GM18507 (cell line): ENCODE measurements around the gene JAGN1.
"Not testable (repeated sequence)": the region's sequence is repeated elsewhere in the genome, so short reads cannot be mapped to it uniquely, and the experiment has no call there.

Experiments
- DNase-seq: peaks from one replicate; pipeline ENCODE4 v3.0.0; 2011; ENCODE audit warnings: low read depth; ENCODE audit not compliant: insufficient read length; ENCODE audit errors: extremely low spot score
- FAIRE-seq: peaks from 2 replicates; lab custom pipeline; 2011; peaks lifted over from hg19 to GRCh38; lab: Jason Lieb, UNC

Gene JAGN1

DNA sequence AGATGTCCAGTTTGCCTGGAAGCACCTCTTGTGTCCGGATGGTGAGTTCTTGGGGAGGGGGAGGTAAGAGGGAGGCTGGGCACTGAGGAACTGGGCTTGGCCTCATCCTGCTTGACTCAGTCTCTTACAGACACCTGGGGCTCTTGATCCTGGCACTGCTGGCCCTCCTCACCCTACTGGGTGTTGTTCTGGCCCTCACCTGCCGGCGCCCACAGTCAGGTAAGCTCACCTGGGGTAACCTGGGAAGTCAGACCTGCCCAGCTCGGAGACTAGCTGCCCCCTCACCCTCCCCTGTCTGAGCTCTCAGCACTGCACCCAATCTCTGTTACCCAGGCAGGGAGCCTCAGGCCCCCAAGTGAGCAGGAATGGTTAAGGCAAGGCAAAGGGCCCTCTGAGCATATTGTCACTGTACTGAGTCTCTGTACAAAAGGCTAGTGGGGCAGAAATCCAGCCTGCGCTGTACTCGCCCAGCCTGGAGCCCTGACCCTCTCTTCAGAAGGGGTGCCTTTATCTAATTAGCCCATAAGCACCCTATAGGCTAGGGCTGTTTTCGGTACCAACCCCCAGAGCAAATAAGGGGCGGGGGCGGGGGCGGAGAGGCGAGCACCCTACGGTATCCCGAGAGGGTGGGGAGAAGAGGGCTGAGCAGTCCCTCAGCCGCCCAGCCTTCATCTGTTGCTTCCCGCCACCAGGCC lies 24.3 kb downstream of the JAGN1 start:
- FAIRE-seq: no peak
- DNase-seq: no peak

GRCh38 chr3:9915254-9916141 lies 25.1 kb downstream of the JAGN1 start:
- FAIRE-seq (no peak), DNase-seq (no peak)

GRCh38 chr3:9916346-9916733 lies 25.9 kb downstream of the JAGN1 start:
- DNase-seq: no peak
- FAIRE-seq: no peak

DNA sequence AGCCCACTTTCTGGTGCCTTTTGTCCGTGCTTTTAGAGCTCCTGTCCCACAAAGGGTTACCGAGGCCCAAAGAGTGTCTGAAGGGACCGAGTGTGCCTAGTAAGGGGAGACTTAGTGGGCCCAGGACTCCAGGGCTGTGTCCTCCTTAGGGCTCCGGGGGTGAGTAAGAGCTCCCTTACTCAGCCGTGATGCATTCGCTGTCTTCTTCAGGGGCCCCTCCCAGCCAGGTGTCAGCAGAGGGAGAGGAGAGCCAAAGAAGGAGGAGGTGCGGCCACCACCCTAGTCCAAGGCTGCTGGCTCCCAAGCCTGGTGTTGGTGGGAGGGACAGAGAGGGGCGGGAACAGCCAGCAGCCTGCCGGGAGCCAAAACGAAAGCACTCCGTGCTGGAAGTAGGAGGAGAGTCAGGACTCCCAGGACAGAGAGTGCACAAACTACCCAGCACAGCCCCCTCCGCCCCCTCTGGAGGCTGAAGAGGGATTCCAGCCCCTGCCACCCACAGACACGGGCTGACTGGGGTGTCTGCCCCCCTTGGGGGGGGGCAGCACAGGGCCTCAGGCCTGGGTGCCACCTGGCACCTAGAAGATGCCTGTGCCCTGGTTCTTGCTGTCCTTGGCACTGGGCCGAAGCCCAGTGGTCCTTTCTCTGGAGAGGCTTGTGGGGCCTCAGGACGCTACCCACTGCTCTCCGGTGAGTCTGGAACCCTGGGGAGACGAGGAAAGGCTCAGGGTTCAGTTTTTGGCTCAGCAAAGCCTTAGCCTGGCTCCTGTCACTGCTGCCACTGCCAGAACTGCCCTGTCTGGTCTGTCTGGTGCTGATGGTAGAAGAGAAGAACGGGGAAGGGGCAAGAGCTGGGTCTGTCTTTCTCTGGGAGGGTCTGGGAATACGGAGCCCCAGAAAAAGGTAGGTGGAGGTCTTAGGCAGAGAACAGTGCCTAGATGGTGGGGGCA lies 26.6 kb downstream of the JAGN1 start, which contains the start of gene IL17RC:
Gene IL17RC, plus strand, starts transcription at position 365 of the 947 bp plus-strand sequence. Its CDS starts 218 bp downstream, at position 583.
- FAIRE-seq (no peak), DNase-seq (no peak)

DNA sequence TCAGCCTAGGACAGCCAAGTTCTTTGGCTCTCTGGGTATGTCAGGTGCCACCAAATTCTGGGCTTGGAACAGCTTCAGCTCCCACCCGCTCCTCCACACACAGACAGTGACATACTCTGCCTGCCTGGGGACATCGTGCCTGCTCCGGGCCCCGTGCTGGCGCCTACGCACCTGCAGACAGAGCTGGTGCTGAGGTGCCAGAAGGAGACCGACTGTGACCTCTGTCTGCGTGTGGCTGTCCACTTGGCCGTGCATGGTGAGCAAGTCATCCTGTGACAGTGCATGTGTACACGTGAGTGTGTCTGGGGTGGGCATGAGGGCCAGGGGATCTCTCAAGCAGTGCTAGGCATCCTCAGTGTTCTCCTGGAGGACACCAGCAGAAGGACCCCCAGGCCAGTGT lies 27.4 kb downstream of the JAGN1 start:
- no peak for DNase-seq
- no peak for FAIRE-seq

GRCh38 chr3:9918261-9919038 lies 28.0 kb downstream of the JAGN1 start:
- DNase-seq (no peak), FAIRE-seq (no peak)

GRCh38 chr3:9928158-9928557 lies 37.7 kb downstream of the JAGN1 start:
- no peak for FAIRE-seq
- DNase-seq: no peak

DNA sequence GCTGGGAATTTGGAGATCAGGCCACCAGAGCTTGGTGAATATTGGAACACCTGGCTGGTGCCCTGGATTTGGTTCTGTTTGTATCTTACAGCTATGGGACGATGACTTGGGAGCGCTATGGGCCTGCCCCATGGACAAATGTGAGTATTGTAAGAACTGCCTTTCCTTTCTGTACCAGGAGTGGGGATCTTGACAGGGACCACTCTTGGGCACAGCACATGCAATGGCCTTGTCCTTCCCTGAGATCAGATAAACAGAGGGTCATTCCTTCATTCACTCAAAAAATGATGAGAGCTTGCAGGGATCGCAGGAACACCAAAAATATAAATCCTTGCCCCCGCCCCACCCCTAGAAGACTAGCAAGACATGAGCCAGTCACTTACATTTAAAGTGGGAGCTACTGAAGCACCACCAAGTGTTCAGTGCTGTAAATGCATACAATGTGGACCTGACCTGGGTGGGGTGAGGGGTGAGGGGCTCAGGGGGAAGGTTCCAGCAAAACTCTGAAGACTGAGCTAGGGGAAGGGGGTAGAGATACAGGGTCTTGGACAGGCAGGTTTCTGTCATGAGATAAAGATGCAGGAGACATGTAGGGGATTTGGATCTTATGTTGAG lies 40.5 kb downstream of the JAGN1 start:
- FAIRE-seq: no peak

GRCh38 chr3:9932535-9932842 lies 42.1 kb downstream of the JAGN1 start:
- no peak for DNase-seq
- no peak for FAIRE-seq

More for the DNA sequence above, 40.5 kb downstream of the JAGN1 start:
- DNase-seq: no peak

DNA sequence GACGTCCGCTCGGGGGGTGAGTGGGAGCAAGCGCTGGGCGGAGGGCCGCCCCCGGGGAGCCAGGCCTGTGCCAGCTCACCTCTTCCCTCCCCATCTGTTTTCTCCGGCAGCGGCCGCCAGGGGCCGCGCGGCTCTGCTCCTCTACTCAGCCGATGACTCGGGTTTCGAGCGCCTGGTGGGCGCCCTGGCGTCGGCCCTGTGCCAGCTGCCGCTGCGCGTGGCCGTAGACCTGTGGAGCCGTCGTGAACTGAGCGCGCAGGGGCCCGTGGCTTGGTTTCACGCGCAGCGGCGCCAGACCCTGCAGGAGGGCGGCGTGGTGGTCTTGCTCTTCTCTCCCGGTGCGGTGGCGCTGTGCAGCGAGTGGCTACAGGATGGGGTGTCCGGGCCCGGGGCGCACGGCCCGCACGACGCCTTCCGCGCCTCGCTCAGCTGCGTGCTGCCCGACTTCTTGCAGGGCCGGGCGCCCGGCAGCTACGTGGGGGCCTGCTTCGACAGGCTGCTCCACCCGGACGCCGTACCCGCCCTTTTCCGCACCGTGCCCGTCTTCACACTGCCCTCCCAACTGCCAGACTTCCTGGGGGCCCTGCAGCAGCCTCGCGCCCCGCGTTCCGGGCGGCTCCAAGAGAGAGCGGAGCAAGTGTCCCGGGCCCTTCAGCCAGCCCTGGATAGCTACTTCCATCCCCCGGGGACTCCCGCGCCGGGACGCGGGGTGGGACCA lies 42.6 kb downstream of the JAGN1 start:
- DNase-seq (peak; percentile 74), FAIRE-seq (peak; percentile 85)

- peak; percentile 85 for DNase-seq
- peak; percentile 96 for FAIRE-seq
Measured at GRCh38 chr3:9933561-9934234, 43.3 kb downstream of the JAGN1 start, which contains the start of gene CRELD1. Gene CRELD1, plus strand, starts transcription at chr3:9933834. Its CDS starts 605 bp downstream, at chr3:9934439.

- DNase-seq (no peak), FAIRE-seq (peak; percentile 15)
Measured at GRCh38 chr3:9934235-9934621, 43.8 kb downstream of the JAGN1 start.

- no peak for DNase-seq
- FAIRE-seq: no peak
Measured at GRCh38 chr3:9934993-9935392, 44.6 kb downstream of the JAGN1 start.

GRCh38 chr3:9935966-9936510 lies 45.6 kb downstream of the JAGN1 start:
- FAIRE-seq (no peak), DNase-seq (no peak)

DNA sequence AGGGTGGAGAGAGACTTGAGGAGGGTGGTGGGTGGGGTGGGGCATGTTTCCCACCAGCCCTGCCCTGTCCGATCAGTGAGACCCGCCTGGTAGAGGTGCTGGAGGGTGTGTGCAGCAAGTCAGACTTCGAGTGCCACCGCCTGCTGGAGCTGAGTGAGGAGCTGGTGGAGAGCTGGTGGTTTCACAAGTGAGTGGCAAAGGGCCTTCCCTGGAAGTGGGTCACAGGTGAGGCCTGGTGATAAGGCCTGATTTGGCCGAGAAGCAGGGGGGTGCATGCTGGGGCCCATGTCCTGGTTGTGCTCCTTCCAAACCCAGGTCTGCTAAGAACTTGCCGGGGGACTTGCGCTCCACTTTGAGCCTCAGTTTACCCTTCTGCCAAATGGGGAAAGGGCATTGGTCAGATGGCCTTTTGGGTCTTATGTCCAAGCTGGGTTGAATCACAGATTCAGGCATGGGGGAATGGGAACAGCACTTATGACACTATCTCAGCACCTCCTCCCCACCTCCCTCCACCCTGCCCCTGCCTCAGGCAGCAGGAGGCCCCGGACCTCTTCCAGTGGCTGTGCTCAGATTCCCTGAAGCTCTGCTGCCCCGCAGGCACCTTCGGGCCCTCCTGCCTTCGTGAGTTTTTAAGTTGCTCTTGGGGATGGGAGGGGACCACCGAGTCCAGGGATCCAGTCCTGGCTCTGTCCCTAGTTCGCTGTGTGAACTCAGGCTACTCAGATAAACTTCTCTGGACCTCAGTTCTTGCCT lies 47.3 kb downstream of the JAGN1 start:
- no peak for FAIRE-seq
- no peak for DNase-seq

DNA sequence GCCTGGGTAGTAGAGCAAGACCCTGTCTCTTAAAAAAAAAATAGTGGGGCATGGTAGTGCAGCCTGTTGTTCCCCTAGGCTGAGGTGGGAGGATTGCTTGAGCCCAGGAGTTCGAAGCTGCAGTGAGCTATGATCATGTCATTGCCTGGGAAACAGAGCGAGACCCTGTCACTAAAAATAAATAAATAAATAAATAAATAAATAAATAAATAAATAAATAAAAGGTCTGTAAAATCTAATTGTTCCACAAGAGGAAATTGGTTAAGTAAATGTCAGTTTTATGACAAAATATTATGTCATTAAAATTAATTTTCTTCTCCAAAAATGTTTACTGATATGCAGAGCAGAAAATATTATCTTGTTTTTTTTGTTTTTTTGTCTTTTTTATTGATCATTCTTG lies 48.6 kb downstream of the JAGN1 start:
- no peak for FAIRE-seq
- no peak for DNase-seq

DNA sequence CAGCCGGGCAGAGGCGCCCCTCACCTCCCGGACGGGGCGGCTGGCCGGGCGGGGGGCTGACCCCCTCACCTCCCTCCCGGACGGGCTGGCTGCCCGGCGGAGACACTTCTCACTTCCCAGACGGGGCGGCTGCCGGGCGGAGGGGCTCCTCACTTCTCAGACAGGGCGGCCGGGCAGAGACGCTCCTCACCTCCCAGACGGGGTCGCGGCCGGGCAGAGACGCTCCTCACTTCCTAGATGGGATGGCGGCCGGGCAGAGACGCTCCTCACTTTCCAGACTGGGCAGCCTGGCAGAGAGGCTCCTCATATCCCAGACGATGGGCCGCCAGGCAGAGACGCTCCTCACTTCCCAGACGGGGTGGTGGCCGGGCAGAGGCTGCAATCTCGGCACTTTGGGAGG lies 49.5 kb downstream of the JAGN1 start:
- not testable (repeated sequence) for FAIRE-seq, DNase-seq
